ENCODE results near the gene RND1.

- TF ChIP-seq CTCF (conservative IDR thresholded peaks at IDR 0.05; ENCODE audit: low read depth in 2 of 2): no peak
- TF ChIP-seq EZH2 (IDR thresholded peaks at IDR 0.05; ENCODE audit: low read depth, unreplicated experiment): no peak
- TF ChIP-seq POLR2AphosphoS5 (IDR thresholded peaks at IDR 0.05; ENCODE audit: low read depth): peak; percentile 100
- TF ChIP-seq REST (IDR thresholded peaks at IDR 0.05; ENCODE audit: unreplicated experiment): no peak
- no peak for TF ChIP-seq EZH2phosphoT487 (IDR thresholded peaks at IDR 0.05; ENCODE audit: unreplicated experiment)
- no peak for TF ChIP-seq NANOG (IDR thresholded peaks at IDR 0.05; ENCODE audit: borderline replicate concordance)
- no peak for TF ChIP-seq ZNF114 (CRISPR knock-in tag; IDR thresholded peaks at IDR 0.05)
- no peak for TF ChIP-seq JUNB (IDR thresholded peaks at IDR 0.05; ENCODE audit: unreplicated experiment)
- no peak for TF ChIP-seq ZNF331 (CRISPR knock-in tag; IDR thresholded peaks at IDR 0.05; ENCODE audit: low read depth)
These were observed at the start of gene RND1 for GRCh38 chr12:48865281-48866051.
